HCT116 (cell line): ENCODE measurements around the gene EPHA2. TPM values are rescaled to one million over a fixed set of nuclear protein-coding genes. Genes with fewer than 3 reads are reported as not detected.

ENCODE experiments used
- ATAC-seq: fragments of 200-7000 bp; cut with Tn5 transposase; 2 replicates; pipeline ENCODE4 v1.9.1; 2020; ENCODE audit warnings: mild to moderate bottlenecking, moderate library complexity
- BruUV-seq: library from RNA; stranded (reverse); fragments of 400-500 nt; replicated peaks from 2 replicates; lab custom pipeline; 2021; lab: Mats Ljungman, UMichigan
- CTCF ChIA-PET: fragments of 300-600 bp; sonication (Branson Sonifier 250); formaldehyde crosslinking; loops from one replicate; lab custom pipeline; 2021; ENCODE audit warnings: antibody characterized with exemption; lab: Charles Lee
- POLR2A ChIA-PET: fragments of 300-600, 350-600 bp; sonication (Branson Sonifier 250); formaldehyde crosslinking; loops from one replicate; lab custom pipeline; 2021; ENCODE audit warnings: antibody characterized with exemption; lab: Charles Lee
- RAD21 ChIA-PET, 2 experiments: fragments of 300-600 bp; sonication (Branson Sonifier 250); formaldehyde crosslinking; loops; one replicate each; lab custom pipeline; 2023; ENCODE audit warnings: low total read pairs in 2 of 2; ENCODE audit not compliant: uncharacterized antibody in 2 of 2, unreplicated experiment in 2 of 2, low non-redundant PET in 1 of 2; lab: Charles Lee
- DNase-seq: peaks from one replicate; pipeline ENCODE4 v3.0.0-alpha.2; 2010; ENCODE audit warnings: low read depth, low spot score
- H2AFZ ChIP-seq: fragments of 200-600 bp; shearing (Covaris generic), sonication (generic); 2 replicates; pipeline ENCODE4 v1.6.1; 2017; ENCODE audit warnings: low read depth, mixed run types, mixed read lengths, antibody characterized with exemption, low read length; ENCODE audit not compliant: poor library complexity, severe bottlenecking
- H3K27ac ChIP-seq: 2 replicates; pipeline ENCODE4 v1.5.1; 2012; ENCODE audit warnings: low read depth, low read length
- H3K27me3 ChIP-seq: fragments of 200-600 bp; sonication (generic); 2 replicates; pipeline ENCODE4 v1.6.1; 2016; ENCODE audit warnings: mixed run types, low read length, mixed read lengths; ENCODE audit not compliant: insufficient read depth
- H3K36me3 ChIP-seq, 2 experiments: fragments of 200-500 bp in 1 of 2; fragments of 200-600 bp in 1 of 2; sonication (Bioruptor generic) in 1 of 2; sonication (generic) in 1 of 2; 2 replicates each; pipeline versions ENCODE4 v1.5.1 to v1.6.1; 2014 to 2016; ENCODE audit warnings: low read length in 2 of 2, inconsistent platforms in 1 of 2, mixed read lengths in 1 of 2, mixed run types in 1 of 2; ENCODE audit not compliant: insufficient read depth in 2 of 2, control insufficient read depth in 1 of 2
- H3K4me1 ChIP-seq, 2 experiments: fragments of 200-600 bp in 1 of 2; sonication (generic) in 1 of 2; 2 replicates each; pipeline versions ENCODE4 v1.5.1 to v1.6.1; 2012 to 2017; ENCODE audit warnings: low read length in 2 of 2, inconsistent platforms in 1 of 2, mild to moderate bottlenecking in 1 of 2, mixed read lengths in 1 of 2, mixed run types in 1 of 2, moderate library complexity in 1 of 2; ENCODE audit not compliant: insufficient read depth in 2 of 2, control insufficient read depth in 1 of 2
- H3K4me2 ChIP-seq: fragments of 200-600 bp; sonication (generic); 2 replicates; pipeline ENCODE4 v1.6.1; 2017; ENCODE audit warnings: mixed run types, low read length, mixed read lengths
- H3K4me3 ChIP-seq, 2 experiments: fragments of 200-600 bp in 1 of 2; sonication (generic) in 1 of 2; replicated peaks in 1 of 2; 2 replicates each; pipeline ENCODE4 v1.5.1; 2011 to 2016; ENCODE audit warnings: low read length in 2 of 2, control low read depth in 1 of 2, low read depth in 1 of 2, mild to moderate bottlenecking in 1 of 2, mixed read lengths in 1 of 2, mixed run types in 1 of 2
- H3K79me2 ChIP-seq: fragments of 200-600 bp; sonication (generic); 2 replicates; pipeline ENCODE4 v1.6.1; 2017; ENCODE audit warnings: mild to moderate bottlenecking, mixed run types, low read length, moderate library complexity, mixed read lengths; ENCODE audit not compliant: insufficient read depth
- H3K9ac ChIP-seq: fragments of 200-600 bp; sonication (generic); 2 replicates; pipeline ENCODE4 v1.6.1; 2016; ENCODE audit warnings: low read length, mixed read lengths
- H3K9me2 ChIP-seq: fragments of 200-600 bp; sonication (generic), shearing (Covaris generic); 2 replicates; pipeline ENCODE4 v1.6.1; 2017; ENCODE audit warnings: mixed run types, mild to moderate bottlenecking, moderate library complexity; ENCODE audit not compliant: insufficient read depth
- H3K9me3 ChIP-seq, 2 experiments: fragments of 200-500 bp in 1 of 2; fragments of 200-600 bp in 1 of 2; sonication (Bioruptor generic) in 1 of 2; sonication (generic) in 1 of 2; 2 replicates each; pipeline ENCODE4 v1.6.1; 2014 to 2017; ENCODE audit warnings: low read length in 2 of 2, mixed read lengths in 2 of 2, inconsistent platforms in 1 of 2, low read depth in 1 of 2, mild to moderate bottlenecking in 1 of 2, mixed run types in 1 of 2, moderate library complexity in 1 of 2; ENCODE audit not compliant: control insufficient read depth in 1 of 2, insufficient read depth in 1 of 2
- H4K20me1 ChIP-seq: fragments of 200-600 bp; sonication (generic), shearing (Covaris generic); 2 replicates; pipeline ENCODE4 v1.6.1; 2017; ENCODE audit warnings: mixed run types, mild to moderate bottlenecking, moderate library complexity; ENCODE audit not compliant: insufficient read depth
- CBX3 ChIP-seq: IDR thresholded peaks from 2 replicates; pipeline ENCODE4 v1.6.1; 2012; ENCODE audit warnings: low read depth
- CEBPB ChIP-seq: IDR thresholded peaks from 2 replicates; pipeline ENCODE4 v1.6.1; 2012; ENCODE audit warnings: low read depth
- EGR1 ChIP-seq: IDR thresholded peaks from 2 replicates; pipeline ENCODE4 v1.6.1; 2012; ENCODE audit warnings: low read depth
- EZH2 ChIP-seq: fragments of 200-600 bp; sonication (generic); IDR thresholded peaks from 2 replicates; pipeline ENCODE4 v1.6.1; 2017; ENCODE audit warnings: antibody characterized with exemption, mixed run types
- EZH2phosphoT487 ChIP-seq: fragments of 200-600 bp; IDR thresholded peaks from 2 replicates; pipeline ENCODE4 v1.6.1; 2018; ENCODE audit warnings: antibody characterized with exemption, borderline replicate concordance
- JUND ChIP-seq: IDR thresholded peaks from 2 replicates; pipeline ENCODE4 v1.6.1; 2012
- POLR2AphosphoS5 ChIP-seq: IDR thresholded peaks from 2 replicates; pipeline ENCODE4 v1.6.1; 2011; ENCODE audit warnings: mild to moderate bottlenecking, low read depth, low read length, moderate library complexity
- RAD21 ChIP-seq: IDR thresholded peaks from 2 replicates; pipeline ENCODE4 v1.6.1; 2012; ENCODE audit warnings: low read depth, mild to moderate bottlenecking
- SIN3A ChIP-seq: IDR thresholded peaks from 2 replicates; pipeline ENCODE4 v1.6.1; 2012; ENCODE audit warnings: low read depth
- SP1 ChIP-seq: IDR thresholded peaks from 2 replicates; pipeline ENCODE4 v1.6.1; 2012; ENCODE audit warnings: low read depth
- SRF ChIP-seq: IDR thresholded peaks from 2 replicates; pipeline ENCODE4 v1.6.1; 2012; ENCODE audit warnings: low read depth
- TCF7L2 ChIP-seq: IDR thresholded peaks from 2 replicates; pipeline ENCODE4 v1.7.0; 2011; ENCODE audit warnings: borderline replicate concordance, inconsistent platforms; ENCODE audit not compliant: insufficient read depth, insufficient read length; ENCODE audit errors: extremely low read depth
- YY1 ChIP-seq: IDR thresholded peaks from 2 replicates; pipeline ENCODE4 v1.6.1; 2011; ENCODE audit warnings: low read length, low read depth, moderate library complexity, mild to moderate bottlenecking; ENCODE audit not compliant: insufficient replicate concordance; ENCODE audit errors: extremely low read depth
- intact Hi-C: fragments of 100-400 bp; cut with micrococcal nuclease; formaldehyde crosslinking; loops from 2 replicates; pipeline ENCODE4 v1.10.0; 2022
- total RNA-seq: library from RNA; stranded (reverse); gene quantifications from one replicate; pipeline ENCODE4 v1.2.1, GENCODE V29; 2021; ENCODE audit not compliant: unreplicated experiment
- TF ChIP-seq, protein P1 (sequence below): IDR thresholded peaks from 2 replicates; pipeline ENCODE4 v1.6.1; 2012; ENCODE audit warnings: low read depth
- TF ChIP-seq, protein P2 (sequence below): IDR thresholded peaks from 2 replicates; pipeline ENCODE4 v1.6.1; 2012
- TF ChIP-seq, protein P3 (sequence below), 3 experiments: fragments of 200-600 bp in 1 of 3; sonication (generic) in 1 of 3; IDR thresholded peaks in 2 of 3; conservative IDR thresholded peaks in 1 of 3; 2 replicates each; pipeline ENCODE4 v1.5.1; 2012 to 2017; ENCODE audit warnings: low read depth in 2 of 3, low read length in 2 of 3, antibody characterized with exemption in 1 of 3, borderline replicate concordance in 1 of 3, control low read depth in 1 of 3, mild to moderate bottlenecking in 1 of 3, mixed read lengths in 1 of 3, mixed run types in 1 of 3, moderate library complexity in 1 of 3; ENCODE audit not compliant: insufficient read depth in 1 of 3
- TF ChIP-seq, protein P4 (sequence below): IDR thresholded peaks from 2 replicates; pipeline ENCODE4 v1.6.1; 2012
- TF ChIP-seq, protein P5 (sequence below): IDR thresholded peaks from 2 replicates; pipeline ENCODE4 v1.6.1; 2011; ENCODE audit warnings: mild to moderate bottlenecking, low read length, moderate library complexity; ENCODE audit not compliant: insufficient replicate concordance; ENCODE audit errors: extremely low read depth

Gene EPHA2
- total RNA-seq, 1 experiment from 2014 or later = 164 TPM

DNA sequence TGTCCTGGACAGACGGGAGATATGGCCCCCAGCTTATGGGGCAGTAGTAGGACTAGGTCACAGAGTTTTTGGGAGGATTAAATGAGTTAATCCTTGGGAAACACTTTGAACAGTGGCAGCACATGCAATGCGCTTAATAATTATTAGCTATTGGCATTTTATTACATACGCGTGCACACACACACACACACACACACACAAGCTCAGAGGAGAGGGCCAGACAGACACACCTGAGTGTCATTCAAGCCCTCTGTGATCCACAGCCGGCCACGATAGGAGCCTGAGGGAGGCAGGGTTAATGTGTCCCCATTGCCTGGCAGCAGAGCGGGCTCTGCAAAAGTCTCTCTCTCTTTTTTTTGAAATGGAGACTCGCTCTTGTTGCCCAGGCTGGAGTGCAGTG lies 37.9 kb downstream of the EPHA2 start:
- POLR2A ChIA-PET = interaction anchor here (1.1 kb wide), 1 partner anchor 55 kb away, joined by 3 read pairs; no protein-coding TSS in a partner anchor
- BruUV-seq = no TSS peak
- Histone ChIP-seq H3K27me3 (no peaks in the 10 kb centered on the region), H3K4me2 (no peak overlapping the region), H3K9me3 (no peaks in the 10 kb centered on the region), H3K36me3 (no peaks in the 10 kb centered on the region), H3K9ac (no peak overlapping the region), H2AFZ (no peak overlapping the region), H3K4me3 (no peak overlapping the region), H3K9me2 (no peaks in the 10 kb centered on the region), H3K4me1 (peaks cover 2 to 15% of the 10 kb centered on the region in 2 experiments; a peak in 3 of 4 replicates), H3K79me2 (no peaks in the 10 kb centered on the region), H4K20me1 (no peaks in the 10 kb centered on the region; the same call in 1 of the 2 replicates), H3K27ac (no peak overlapping the region)
- no peak for TF ChIP-seq POLR2AphosphoS5
- TF ChIP-seq, protein P1, sequence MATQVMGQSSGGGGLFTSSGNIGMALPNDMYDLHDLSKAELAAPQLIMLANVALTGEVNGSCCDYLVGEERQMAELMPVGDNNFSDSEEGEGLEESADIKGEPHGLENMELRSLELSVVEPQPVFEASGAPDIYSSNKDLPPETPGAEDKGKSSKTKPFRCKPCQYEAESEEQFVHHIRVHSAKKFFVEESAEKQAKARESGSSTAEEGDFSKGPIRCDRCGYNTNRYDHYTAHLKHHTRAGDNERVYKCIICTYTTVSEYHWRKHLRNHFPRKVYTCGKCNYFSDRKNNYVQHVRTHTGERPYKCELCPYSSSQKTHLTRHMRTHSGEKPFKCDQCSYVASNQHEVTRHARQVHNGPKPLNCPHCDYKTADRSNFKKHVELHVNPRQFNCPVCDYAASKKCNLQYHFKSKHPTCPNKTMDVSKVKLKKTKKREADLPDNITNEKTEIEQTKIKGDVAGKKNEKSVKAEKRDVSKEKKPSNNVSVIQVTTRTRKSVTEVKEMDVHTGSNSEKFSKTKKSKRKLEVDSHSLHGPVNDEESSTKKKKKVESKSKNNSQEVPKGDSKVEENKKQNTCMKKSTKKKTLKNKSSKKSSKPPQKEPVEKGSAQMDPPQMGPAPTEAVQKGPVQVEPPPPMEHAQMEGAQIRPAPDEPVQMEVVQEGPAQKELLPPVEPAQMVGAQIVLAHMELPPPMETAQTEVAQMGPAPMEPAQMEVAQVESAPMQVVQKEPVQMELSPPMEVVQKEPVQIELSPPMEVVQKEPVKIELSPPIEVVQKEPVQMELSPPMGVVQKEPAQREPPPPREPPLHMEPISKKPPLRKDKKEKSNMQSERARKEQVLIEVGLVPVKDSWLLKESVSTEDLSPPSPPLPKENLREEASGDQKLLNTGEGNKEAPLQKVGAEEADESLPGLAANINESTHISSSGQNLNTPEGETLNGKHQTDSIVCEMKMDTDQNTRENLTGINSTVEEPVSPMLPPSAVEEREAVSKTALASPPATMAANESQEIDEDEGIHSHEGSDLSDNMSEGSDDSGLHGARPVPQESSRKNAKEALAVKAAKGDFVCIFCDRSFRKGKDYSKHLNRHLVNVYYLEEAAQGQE = no peak
- no peak for TF ChIP-seq CEBPB
- TF ChIP-seq, protein P2, sequence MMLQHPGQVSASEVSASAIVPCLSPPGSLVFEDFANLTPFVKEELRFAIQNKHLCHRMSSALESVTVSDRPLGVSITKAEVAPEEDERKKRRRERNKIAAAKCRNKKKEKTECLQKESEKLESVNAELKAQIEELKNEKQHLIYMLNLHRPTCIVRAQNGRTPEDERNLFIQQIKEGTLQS = no peak
- no peak for TF ChIP-seq EZH2
- no peak for TF ChIP-seq SIN3A
- no peak for TF ChIP-seq SRF
- no peak for TF ChIP-seq SP1
- TF ChIP-seq, protein P3, sequence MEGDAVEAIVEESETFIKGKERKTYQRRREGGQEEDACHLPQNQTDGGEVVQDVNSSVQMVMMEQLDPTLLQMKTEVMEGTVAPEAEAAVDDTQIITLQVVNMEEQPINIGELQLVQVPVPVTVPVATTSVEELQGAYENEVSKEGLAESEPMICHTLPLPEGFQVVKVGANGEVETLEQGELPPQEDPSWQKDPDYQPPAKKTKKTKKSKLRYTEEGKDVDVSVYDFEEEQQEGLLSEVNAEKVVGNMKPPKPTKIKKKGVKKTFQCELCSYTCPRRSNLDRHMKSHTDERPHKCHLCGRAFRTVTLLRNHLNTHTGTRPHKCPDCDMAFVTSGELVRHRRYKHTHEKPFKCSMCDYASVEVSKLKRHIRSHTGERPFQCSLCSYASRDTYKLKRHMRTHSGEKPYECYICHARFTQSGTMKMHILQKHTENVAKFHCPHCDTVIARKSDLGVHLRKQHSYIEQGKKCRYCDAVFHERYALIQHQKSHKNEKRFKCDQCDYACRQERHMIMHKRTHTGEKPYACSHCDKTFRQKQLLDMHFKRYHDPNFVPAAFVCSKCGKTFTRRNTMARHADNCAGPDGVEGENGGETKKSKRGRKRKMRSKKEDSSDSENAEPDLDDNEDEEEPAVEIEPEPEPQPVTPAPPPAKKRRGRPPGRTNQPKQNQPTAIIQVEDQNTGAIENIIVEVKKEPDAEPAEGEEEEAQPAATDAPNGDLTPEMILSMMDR (IDR thresholded peaks at IDR 0.05 in 2 of 3, conservative IDR thresholded peaks at IDR 0.05 in 1 of 3; ENCODE audit: borderline replicate concordance in 1 of 3, insufficient read depth in 1 of 3, low read depth in 2 of 3, low read length in 2 of 3) = no peak
- TF ChIP-seq YY1 = no peak
- no peak for TF ChIP-seq EGR1
- TF ChIP-seq, protein P4, sequence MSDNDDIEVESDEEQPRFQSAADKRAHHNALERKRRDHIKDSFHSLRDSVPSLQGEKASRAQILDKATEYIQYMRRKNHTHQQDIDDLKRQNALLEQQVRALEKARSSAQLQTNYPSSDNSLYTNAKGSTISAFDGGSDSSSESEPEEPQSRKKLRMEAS = no peak
- TF ChIP-seq TCF7L2 = no peak
- no peak for TF ChIP-seq EZH2phosphoT487
- TF ChIP-seq JUND = no peak
- TF ChIP-seq, protein P5, sequence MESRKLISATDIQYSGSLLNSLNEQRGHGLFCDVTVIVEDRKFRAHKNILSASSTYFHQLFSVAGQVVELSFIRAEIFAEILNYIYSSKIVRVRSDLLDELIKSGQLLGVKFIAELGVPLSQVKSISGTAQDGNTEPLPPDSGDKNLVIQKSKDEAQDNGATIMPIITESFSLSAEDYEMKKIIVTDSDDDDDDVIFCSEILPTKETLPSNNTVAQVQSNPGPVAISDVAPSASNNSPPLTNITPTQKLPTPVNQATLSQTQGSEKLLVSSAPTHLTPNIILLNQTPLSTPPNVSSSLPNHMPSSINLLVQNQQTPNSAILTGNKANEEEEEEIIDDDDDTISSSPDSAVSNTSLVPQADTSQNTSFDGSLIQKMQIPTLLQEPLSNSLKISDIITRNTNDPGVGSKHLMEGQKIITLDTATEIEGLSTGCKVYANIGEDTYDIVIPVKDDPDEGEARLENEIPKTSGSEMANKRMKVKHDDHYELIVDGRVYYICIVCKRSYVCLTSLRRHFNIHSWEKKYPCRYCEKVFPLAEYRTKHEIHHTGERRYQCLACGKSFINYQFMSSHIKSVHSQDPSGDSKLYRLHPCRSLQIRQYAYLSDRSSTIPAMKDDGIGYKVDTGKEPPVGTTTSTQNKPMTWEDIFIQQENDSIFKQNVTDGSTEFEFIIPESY = no peak
- no peak for TF ChIP-seq CBX3
- TF ChIP-seq RAD21 = no peak
- ATAC-seq (no peak), DNase-seq (no peak)
- intact Hi-C loops = no loop called here
- RAD21 ChIA-PET = no interaction called here
- CTCF ChIA-PET = interaction anchor here (0.9 kb wide), 1 partner anchor 36 kb away, joined by 3 read pairs; no protein-coding TSS in a partner anchor
